NT2/D1 (cell line): ENCODE results near the gene ANO1.

ENCODE experiments used
- SUZ12 ChIP-seq: IDR thresholded peaks from 2 replicates; pipeline ENCODE4 v1.6.1; 2011; ENCODE audit not compliant: insufficient read length, insufficient read depth; ENCODE audit errors: extremely low read depth
- ZNF274 ChIP-seq: IDR thresholded peaks from 2 replicates; pipeline ENCODE4 v1.6.1; 2011; ENCODE audit warnings: mild to moderate bottlenecking, low read depth, low read length

DNA sequence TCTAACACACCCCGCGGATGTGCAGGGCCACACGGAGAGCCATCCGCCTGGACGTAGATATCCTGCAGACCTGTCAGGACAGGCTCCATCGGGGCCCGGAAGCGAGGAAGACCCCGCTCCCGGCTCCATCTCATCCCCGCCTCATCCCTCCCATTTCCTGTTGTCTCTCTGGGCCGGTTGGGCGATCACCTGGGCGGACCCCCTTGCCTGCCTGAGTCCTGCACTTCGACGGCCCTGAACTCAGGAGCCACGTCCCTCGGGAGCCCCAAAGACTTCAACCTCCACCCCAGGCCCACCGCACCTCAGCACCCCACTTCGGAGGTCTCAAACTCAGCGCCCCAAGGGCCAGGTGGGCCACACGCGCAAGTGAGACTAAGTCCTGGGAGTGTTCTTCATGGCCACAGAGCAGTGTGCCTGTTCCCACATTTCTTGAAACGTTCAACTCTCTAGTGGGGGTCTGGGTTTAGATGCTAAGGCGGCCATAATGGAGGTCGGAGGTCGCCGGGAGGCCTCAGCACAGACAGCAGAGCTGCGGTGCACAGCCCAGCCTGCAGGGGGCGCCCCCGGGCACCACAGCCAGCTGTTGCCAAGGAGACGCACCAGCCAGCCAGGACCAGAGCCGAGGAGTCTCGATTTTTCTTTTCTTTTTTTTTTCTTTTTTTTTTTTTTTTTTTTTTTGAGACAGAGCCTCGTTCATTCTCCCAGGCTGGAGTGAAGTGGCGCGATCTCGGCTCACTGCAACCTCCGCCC, 99.0 kb downstream of the ANO1 start:
- TF ChIP-seq ZNF274 (no peak), SUZ12 (no peak)
